ENCODE results near the gene SLC25A42.

DNA sequence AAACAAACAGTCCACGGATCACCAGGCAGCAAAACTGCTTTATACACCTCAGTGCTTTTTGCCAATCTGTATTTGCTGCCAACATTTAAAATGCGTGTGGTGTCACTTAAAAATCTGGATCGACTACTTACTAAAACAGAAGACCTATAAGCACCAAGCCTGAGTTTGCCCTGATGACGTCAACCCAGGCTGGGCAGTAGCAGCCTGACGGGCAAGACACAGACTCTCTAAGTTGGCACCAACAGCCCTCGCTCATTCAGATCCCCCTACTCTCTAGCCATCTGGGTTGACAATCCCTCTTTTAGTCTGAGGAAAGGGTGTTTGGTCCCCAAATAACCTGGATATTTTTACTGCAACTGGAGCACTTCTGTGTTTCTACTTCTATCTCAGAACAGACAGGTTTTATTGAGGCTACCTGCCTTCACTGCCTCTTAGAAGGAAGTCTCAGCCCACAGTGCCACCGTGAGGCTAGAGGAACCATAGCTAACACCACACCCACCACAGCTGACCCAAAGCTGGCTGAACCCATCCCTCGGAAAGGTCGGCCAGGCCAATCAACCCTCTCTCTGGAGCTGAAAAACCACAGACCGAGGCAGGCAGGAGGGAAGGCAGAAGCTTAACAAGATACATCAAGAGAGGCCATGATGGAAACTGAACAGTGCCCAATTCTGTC, 37.4 kb upstream of the SLC25A42 start:
- TF ChIP-seq, protein P1, sequence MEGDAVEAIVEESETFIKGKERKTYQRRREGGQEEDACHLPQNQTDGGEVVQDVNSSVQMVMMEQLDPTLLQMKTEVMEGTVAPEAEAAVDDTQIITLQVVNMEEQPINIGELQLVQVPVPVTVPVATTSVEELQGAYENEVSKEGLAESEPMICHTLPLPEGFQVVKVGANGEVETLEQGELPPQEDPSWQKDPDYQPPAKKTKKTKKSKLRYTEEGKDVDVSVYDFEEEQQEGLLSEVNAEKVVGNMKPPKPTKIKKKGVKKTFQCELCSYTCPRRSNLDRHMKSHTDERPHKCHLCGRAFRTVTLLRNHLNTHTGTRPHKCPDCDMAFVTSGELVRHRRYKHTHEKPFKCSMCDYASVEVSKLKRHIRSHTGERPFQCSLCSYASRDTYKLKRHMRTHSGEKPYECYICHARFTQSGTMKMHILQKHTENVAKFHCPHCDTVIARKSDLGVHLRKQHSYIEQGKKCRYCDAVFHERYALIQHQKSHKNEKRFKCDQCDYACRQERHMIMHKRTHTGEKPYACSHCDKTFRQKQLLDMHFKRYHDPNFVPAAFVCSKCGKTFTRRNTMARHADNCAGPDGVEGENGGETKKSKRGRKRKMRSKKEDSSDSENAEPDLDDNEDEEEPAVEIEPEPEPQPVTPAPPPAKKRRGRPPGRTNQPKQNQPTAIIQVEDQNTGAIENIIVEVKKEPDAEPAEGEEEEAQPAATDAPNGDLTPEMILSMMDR (IDR thresholded peaks at IDR 0.05; ENCODE audit: poor library complexity) = peak; percentile 26
- no peak for TF ChIP-seq EZH2 (IDR thresholded peaks at IDR 0.05; ENCODE audit: borderline replicate concordance)
- no peak for TF ChIP-seq EZH2phosphoT487 (IDR thresholded peaks at IDR 0.05; ENCODE audit: low read depth, severe bottlenecking, unreplicated experiment)
